Measurements from ENCODE around the gene VRK3. TPM values are rescaled to one million over a fixed set of nuclear protein-coding genes. Genes with fewer than 3 reads are reported as not detected.

The VRK3 gene
- polyA plus RNA-seq, 1 donor, result 17.1 TPM

- DNase-seq, result peak; percentile 91
These were observed 95.3 kb downstream of the VRK3 start for GRCh38 chr19:49929611-49930482.

GRCh38 chr19:49929121-49929610 is 96.0 kb downstream of the VRK3 start, which contains the start of the genes ATF5 and NUP62:
ATF5 (plus strand) TSS chr19:49929205; CDS start chr19:49930851, 1,646 bp downstream.
NUP62 (minus strand) TSS chr19:49929504; CDS start chr19:49909807, 19,697 bp downstream.
- DNase-seq, result peak; percentile 94

- no peak for DNase-seq
These were observed 97.5 kb downstream of the VRK3 start for GRCh38 chr19:49927526-49928264.

- DNase-seq, result no peak
These were observed 98.7 kb downstream of the VRK3 start for GRCh38 chr19:49926515-49926914.

Other genes with a start within 250 kb of the VRK3 start
- gene FUZ, start 212.1 kb downstream of the VRK3 start, polyA plus RNA-seq (ENCODE audit: insufficient read length), result 18.3 TPM
- gene MED25, start 207.1 kb downstream of the VRK3 start, polyA plus RNA-seq (ENCODE audit: insufficient read length), result 33.0 TPM
- 254 TPM for gene PTOV1, start 174.2 kb downstream of the VRK3 start, polyA plus RNA-seq (ENCODE audit: insufficient read length)
- 34.3 TPM for gene PNKP, start 157.8 kb downstream of the VRK3 start, polyA plus RNA-seq (ENCODE audit: insufficient read length)
- 42.7 TPM for gene AKT1S1, start 148.0 kb downstream of the VRK3 start, polyA plus RNA-seq (ENCODE audit: insufficient read length)
- 49.1 TPM for gene TBC1D17, start 147.7 kb downstream of the VRK3 start, polyA plus RNA-seq (ENCODE audit: insufficient read length)
- 1.8 TPM for gene IL4I1, start 128.5 kb downstream of the VRK3 start, polyA plus RNA-seq (ENCODE audit: insufficient read length)
- 28.8 TPM for gene ATF5, start 96.2 kb downstream of the VRK3 start, polyA plus RNA-seq (ENCODE audit: insufficient read length)
- 64.1 TPM for gene NUP62, start 95.9 kb downstream of the VRK3 start, polyA plus RNA-seq (ENCODE audit: insufficient read length)
- 0.93 TPM for gene SIGLEC11, start 64.2 kb downstream of the VRK3 start, polyA plus RNA-seq (ENCODE audit: insufficient read length)
- 8.0 TPM for gene ZNF473, start 633 bp upstream of the VRK3 start, polyA plus RNA-seq (ENCODE audit: insufficient read length)
- gene IZUMO2, start 137.9 kb upstream of the VRK3 start, polyA plus RNA-seq (ENCODE audit: insufficient read length), result not detected
- 48.6 TPM for gene MYH14, start 178.2 kb upstream of the VRK3 start, polyA plus RNA-seq (ENCODE audit: insufficient read length)